HG03565 (cell line): ENCODE measurements around the gene TRPM4.
"Not testable (repeated sequence)": the region's sequence is repeated elsewhere in the genome, so short reads cannot be mapped to it uniquely, and the experiment has no call there.

Source experiments
- ATAC-seq: cut with Tn5 transposase; IDR thresholded peaks from one replicate; pipeline ENCODE4 v1.9.1; 2021; ENCODE audit warnings: mild to moderate bottlenecking, moderate library complexity; ENCODE audit not compliant: unreplicated experiment

TRPM4 gene

GRCh38 chr19:49126575-49126974, 31.0 kb upstream of the TRPM4 start:
- no peak for ATAC-seq

GRCh38 chr19:49127225-49127624, 30.4 kb upstream of the TRPM4 start:
- not testable (repeated sequence) for ATAC-seq

DNA sequence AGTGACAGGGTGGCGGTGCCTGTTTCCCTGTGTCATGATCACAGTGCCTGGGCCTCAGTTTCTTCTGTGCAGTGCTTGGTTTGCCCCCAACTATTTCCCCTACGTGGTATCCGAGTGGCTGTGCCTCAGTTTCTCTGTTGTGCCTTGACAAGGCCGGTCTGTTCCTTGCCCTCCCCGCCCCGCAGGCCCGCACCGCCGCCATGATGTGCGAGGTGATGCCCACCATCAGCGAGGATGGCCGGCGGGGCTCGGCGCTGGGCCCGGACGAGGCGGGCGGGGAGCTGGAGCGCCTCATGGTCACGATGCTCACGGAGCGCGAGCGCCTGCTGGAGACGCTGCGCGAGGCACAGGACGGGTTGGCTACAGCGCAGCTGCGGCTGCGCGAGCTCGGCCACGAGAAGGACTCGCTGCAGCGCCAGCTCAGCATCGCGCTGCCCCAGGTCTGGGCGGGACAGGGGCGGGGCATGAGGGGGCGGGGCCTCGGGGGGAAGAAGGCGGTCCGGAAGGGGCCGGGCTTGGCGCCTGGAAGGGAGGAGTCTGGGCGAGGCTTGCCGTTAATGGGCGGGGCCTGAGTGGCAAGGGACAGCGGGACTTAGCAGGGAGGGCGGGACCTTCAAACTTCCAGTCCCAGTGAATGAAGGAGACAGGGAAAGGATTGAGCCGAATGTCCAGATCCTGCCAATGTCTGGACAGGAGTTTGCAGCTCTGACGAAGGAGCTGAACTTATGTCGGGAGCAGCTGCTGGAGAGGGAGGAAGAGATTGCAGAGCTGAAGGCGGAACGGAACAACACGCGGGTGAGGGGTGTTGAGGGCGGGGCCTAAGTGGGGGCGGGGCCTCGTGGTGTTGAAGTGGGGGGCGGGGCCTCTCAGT, 29.7 kb upstream of the TRPM4 start:
- peak; percentile 71 for ATAC-seq

- no peak for ATAC-seq
Observed at GRCh38 chr19:49128545-49129237, 28.9 kb upstream of the TRPM4 start.

GRCh38 chr19:49129238-49129583, 28.4 kb upstream of the TRPM4 start:
- ATAC-seq, result no peak

GRCh38 chr19:49130325-49130724, 27.3 kb upstream of the TRPM4 start:
- ATAC-seq, result no peak

- no peak for ATAC-seq
Observed at GRCh38 chr19:49132974-49133609, 24.5 kb upstream of the TRPM4 start.

GRCh38 chr19:49133621-49134454, 23.8 kb upstream of the TRPM4 start:
- no peak for ATAC-seq

DNA sequence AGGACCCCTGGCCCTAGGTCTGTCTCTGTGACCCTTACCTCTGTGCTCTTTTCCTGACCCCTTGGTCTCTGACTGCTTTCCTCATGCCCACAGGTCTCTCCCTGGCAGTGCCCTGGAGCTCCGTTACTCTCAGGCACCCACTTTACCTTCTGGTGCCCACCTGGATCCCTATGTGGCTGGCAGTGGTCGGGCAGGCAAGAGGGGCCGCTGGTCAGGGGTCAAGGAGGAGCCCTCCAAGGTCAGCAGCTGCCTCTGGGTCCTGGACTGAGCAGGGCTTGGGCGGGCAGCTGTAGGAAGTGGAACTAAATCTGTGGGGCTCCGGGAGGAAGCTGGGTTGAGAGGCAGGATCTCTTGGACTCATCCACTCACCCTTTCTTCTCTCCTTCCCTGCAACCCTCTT, 21.9 kb upstream of the TRPM4 start:
- ATAC-seq, result no peak

GRCh38 chr19:49136771-49137171, 20.8 kb upstream of the TRPM4 start:
- no peak for ATAC-seq

DNA sequence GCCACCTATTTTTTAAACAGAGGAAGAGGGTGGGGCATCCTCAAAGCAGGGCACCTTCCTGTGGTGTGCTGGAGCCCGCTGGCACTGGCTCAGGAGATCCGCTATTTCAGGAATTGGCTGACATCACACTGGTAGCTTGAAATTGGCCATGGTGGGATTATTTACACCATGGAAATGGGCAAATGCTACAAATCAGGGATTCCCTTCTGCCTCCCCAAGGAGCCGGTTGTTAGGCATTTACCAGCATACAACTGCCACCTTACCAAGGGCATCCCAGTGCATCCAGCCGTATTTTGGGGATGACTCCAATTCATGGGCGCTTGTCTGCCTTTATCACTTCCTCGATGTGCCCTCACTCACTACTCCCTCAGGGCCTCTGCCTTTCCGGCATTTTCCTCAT, 16.6 kb upstream of the TRPM4 start:
- no peak for ATAC-seq

- ATAC-seq, result no peak
Observed at GRCh38 chr19:49141352-49141751, 16.2 kb upstream of the TRPM4 start.

- no peak for ATAC-seq
Observed at GRCh38 chr19:49142866-49143335, 14.7 kb upstream of the TRPM4 start.

DNA sequence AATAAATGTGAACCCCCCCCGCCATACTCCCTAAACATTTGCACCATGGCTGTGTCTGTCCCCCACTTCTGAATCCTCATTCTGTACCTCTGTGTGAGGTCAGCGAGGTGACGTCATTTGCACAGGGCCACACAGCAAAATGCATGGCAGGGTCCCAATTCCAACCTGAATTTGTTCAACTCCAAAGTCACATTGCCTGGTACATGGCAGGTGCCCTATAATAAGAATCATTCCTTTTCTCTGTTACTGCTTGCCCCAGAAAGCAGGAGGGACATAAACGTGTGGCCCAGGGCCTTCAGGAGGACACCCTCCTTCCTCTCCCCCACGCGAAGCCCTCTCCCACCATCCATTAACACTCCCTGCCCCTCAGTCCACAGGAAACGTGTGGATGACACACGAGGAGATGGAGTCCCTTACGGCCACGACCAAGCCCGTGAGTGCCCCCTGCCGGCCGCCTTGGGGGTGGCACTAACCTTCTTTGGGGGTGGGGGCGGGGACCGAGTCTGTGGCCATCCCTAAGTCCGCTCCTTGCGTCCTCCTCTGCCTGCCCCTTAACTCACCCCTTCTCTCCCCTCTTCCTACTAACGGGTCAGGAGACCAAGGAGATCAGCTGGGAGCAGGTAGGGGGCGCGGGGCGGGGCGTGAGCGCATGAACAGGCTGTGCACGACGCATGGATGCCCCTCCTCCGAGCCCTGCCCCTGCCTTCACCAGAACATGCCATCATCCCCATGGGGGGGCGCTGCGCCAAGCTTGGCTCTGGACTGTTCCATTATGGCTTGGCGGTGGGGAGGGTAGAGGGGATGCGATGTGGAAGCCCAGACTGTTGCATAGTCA, 11.8 kb upstream of the TRPM4 start:
- ATAC-seq, result no peak

- not testable (repeated sequence) for ATAC-seq
Observed at GRCh38 chr19:49146408-49146770, 11.2 kb upstream of the TRPM4 start.

DNA sequence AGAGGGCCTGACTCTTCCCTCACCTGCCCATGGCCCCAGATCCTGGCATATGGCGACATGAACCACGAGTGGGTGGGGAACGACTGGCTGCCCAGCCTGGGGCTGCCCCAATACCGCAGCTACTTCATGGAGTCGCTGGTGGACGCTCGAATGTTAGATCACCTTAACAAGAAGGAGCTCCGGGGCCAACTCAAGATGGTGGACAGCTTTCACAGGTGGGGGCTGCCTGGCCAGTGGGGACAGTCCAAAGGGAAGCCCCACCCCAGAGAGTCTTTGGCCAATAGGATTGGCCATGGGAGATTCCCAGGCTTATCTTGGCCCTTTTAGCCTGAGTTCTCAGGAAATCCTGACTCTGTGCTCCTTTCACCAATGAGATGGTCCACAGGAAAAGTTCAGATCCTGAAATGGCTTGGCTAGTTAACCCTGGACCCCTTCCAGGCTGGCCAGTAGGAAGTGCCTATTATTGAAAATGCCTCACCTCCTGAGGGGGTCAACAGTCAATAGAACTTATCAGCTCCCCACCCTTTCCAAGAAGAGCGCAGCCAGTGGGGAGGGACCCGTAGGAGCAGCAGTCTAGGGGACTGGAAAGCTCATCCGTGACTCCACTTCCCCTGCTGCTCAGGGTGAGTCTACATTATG, 9.4 kb upstream of the TRPM4 start:
- ATAC-seq, result no peak

GRCh38 chr19:49148784-49149651, 8.6 kb upstream of the TRPM4 start:
- no peak for ATAC-seq

- ATAC-seq, result no peak
Observed at GRCh38 chr19:49149652-49150105, 7.9 kb upstream of the TRPM4 start.
